ENCODE data around the gene CARNS1. TPM values are rescaled to one million over a fixed set of nuclear protein-coding genes. Genes with fewer than 3 reads are reported as not detected.
A peak's percentile ranks its signal among the peaks of the same experiment; 100 is the strongest.

Gene CARNS1
- total and polyA plus RNA-seq, 10 of the 15 experiments (the other 5 are each of a cell fraction or from before 2014, with no cell fraction given), result 0.02 to 0.14 (median 0.10) TPM; not detected in 3

DNA sequence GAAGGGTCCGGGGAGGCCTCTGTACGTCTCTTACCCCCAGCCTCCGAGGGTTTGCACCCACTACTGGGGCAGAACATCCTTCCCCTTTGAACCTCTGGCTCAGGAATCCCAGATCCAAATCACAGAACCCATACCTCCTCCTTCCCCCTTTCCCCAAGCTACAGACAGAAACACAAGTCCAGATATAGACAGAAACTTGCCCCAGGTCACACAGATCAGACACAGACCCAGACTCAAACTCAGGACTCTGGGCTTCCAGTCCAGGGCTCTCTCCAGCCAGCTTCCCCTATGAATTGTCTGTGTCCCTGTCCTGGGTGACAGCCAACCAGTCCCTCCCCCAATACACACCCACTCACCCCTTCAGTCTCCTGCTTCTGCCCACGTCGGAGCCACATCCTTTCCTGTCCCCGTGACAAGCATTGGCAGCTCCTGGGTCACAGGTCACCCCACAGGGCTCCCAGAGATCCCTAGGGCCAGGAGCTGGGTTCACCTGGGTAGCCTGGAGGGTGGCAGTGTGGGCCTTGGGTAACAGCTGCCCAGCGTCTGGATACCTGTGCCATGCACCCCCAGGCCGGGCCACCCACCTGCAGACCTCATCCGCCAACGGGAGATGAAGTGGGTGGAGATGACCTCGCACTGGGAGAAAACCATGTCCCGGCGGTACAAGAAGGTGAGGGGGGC is 10.8 kb upstream of the CARNS1 start (continued):
- peak; percentile 39; the same call in 1 of the 2 replicates for TF ChIP-seq BACH1 (IDR thresholded peaks at IDR 0.05; ENCODE audit: borderline replicate concordance)
- TF ChIP-seq NR2F1 (conservative IDR thresholded peaks at IDR 0.05), result peak; percentile 92
- TF ChIP-seq RAD21 (IDR thresholded peaks at IDR 0.05; ENCODE audit: insufficient read depth, low read depth, low read length), result no peak
- TF ChIP-seq, protein P1, sequence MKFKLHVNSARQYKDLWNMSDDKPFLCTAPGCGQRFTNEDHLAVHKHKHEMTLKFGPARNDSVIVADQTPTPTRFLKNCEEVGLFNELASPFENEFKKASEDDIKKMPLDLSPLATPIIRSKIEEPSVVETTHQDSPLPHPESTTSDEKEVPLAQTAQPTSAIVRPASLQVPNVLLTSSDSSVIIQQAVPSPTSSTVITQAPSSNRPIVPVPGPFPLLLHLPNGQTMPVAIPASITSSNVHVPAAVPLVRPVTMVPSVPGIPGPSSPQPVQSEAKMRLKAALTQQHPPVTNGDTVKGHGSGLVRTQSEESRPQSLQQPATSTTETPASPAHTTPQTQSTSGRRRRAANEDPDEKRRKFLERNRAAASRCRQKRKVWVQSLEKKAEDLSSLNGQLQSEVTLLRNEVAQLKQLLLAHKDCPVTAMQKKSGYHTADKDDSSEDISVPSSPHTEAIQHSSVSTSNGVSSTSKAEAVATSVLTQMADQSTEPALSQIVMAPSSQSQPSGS (IDR thresholded peaks at IDR 0.05; ENCODE audit: low read length), result no peak
- TF ChIP-seq HDAC6 (IDR thresholded peaks at IDR 0.05; ENCODE audit: unreplicated experiment), result no peak
- no peak for TF ChIP-seq SUZ12 (IDR thresholded peaks at IDR 0.05; ENCODE audit: unreplicated experiment)
- TF ChIP-seq TCF12 (IDR thresholded peaks at IDR 0.05; ENCODE audit: low read depth, low read length), result no peak
- TF ChIP-seq PAX5 (IDR thresholded peaks at IDR 0.05; ENCODE audit: borderline replicate concordance, low read depth, low read length), result no peak
- peak in 1 of 2 experiments; percentile 78; a peak in 1 of 3 replicates for TF ChIP-seq EGR1 (IDR thresholded peaks at IDR 0.05; ENCODE audit: borderline replicate concordance in 1 of 2, low read depth in 2 of 2, low read length in 2 of 2)
- no peak for TF ChIP-seq ZZZ3 (IDR thresholded peaks at IDR 0.05; ENCODE audit: control insufficient read depth, insufficient read length, low read depth)
- TF ChIP-seq MTA3 (IDR thresholded peaks at IDR 0.05; ENCODE audit: borderline replicate concordance, low read length), result no peak
- TF ChIP-seq RELB (IDR thresholded peaks at IDR 0.05; ENCODE audit: low read depth), result peak; percentile 51; the same call in 1 of the 2 replicates
- TF ChIP-seq, protein P2, sequence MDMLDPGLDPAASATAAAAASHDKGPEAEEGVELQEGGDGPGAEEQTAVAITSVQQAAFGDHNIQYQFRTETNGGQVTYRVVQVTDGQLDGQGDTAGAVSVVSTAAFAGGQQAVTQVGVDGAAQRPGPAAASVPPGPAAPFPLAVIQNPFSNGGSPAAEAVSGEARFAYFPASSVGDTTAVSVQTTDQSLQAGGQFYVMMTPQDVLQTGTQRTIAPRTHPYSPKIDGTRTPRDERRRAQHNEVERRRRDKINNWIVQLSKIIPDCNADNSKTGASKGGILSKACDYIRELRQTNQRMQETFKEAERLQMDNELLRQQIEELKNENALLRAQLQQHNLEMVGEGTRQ (IDR thresholded peaks at IDR 0.05; ENCODE audit: borderline replicate concordance, low read depth, low read length), result no peak
- TF ChIP-seq BHLHE40 (IDR thresholded peaks at IDR 0.05; ENCODE audit: borderline replicate concordance in 1 of 2, low read depth in 2 of 2, low read length in 1 of 2), result peak; percentile 47 to 76; a peak in 2 of 4 replicates
- TF ChIP-seq ZNF687 (IDR thresholded peaks at IDR 0.05), result peak; percentile 59
- TF ChIP-seq, protein P3, sequence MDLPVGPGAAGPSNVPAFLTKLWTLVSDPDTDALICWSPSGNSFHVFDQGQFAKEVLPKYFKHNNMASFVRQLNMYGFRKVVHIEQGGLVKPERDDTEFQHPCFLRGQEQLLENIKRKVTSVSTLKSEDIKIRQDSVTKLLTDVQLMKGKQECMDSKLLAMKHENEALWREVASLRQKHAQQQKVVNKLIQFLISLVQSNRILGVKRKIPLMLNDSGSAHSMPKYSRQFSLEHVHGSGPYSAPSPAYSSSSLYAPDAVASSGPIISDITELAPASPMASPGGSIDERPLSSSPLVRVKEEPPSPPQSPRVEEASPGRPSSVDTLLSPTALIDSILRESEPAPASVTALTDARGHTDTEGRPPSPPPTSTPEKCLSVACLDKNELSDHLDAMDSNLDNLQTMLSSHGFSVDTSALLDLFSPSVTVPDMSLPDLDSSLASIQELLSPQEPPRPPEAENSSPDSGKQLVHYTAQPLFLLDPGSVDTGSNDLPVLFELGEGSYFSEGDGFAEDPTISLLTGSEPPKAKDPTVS (IDR thresholded peaks at IDR 0.05; ENCODE audit: low read depth, low read length), result no peak
- TF ChIP-seq ATF7 (IDR thresholded peaks at IDR 0.05; ENCODE audit: low read depth), result peak; percentile 52; the same call in 1 of the 2 replicates
- peak; percentile 55 to 71; a peak in 2 of 4 replicates for TF ChIP-seq IKZF2 (IDR thresholded peaks at IDR 0.05)
